Naive B cell (primary cell): ENCODE measurements around the gene LAPTM4A. TPM values are rescaled to one million over a fixed set of nuclear protein-coding genes. Genes with fewer than 3 reads are reported as not detected.
A peak's percentile ranks its signal among the peaks of the same experiment; 100 is the strongest.

Experiments
- ATAC-seq, 2 donors: fragments of 150-1000 bp; cut with Tn5 transposase; 2 replicates each; pipeline ENCODE4 v1.10.0; 2021; ENCODE audit warnings: low read depth in 2 of 2, mild to moderate bottlenecking in 2 of 2, moderate library complexity in 2 of 2
- DNase-seq: peaks from one replicate; pipeline ENCODE4 v3.0.0; 2022
- H3K27ac Mint-ChIP-seq, 6 donors: one replicate each; pipeline ENCODE4 v1.8.0; 2020 to 2022; ENCODE audit warnings: mild to moderate bottlenecking in 6 of 6, mixed read lengths in 6 of 6, moderate library complexity in 5 of 6, inconsistent platforms in 2 of 6
- H3K27me3 Mint-ChIP-seq, 3 donors: one replicate each; pipeline ENCODE4 v1.8.0; 2021 to 2022; ENCODE audit warnings: mixed read lengths in 3 of 3, mild to moderate bottlenecking in 1 of 3
- H3K36me3 Mint-ChIP-seq, 2 donors: one replicate each; pipeline ENCODE4 v1.8.0; 2020 to 2022; ENCODE audit warnings: mixed read lengths in 2 of 2, inconsistent platforms in 1 of 2, mild to moderate bottlenecking in 1 of 2
- H3K4me1 Mint-ChIP-seq, 3 donors: one replicate each; pipeline ENCODE4 v1.8.0; 2020 to 2022; ENCODE audit warnings: mixed read lengths in 3 of 3, inconsistent platforms in 1 of 3, mild to moderate bottlenecking in 1 of 3, moderate library complexity in 1 of 3
- H3K4me3 Mint-ChIP-seq, 8 donors: one replicate each; pipeline ENCODE4 v1.8.0; 2020 to 2022; ENCODE audit warnings: mild to moderate bottlenecking in 8 of 8, mixed read lengths in 8 of 8, moderate library complexity in 8 of 8, inconsistent platforms in 2 of 8
- H3K9me3 Mint-ChIP-seq, 7 donors: one replicate each; pipeline ENCODE4 v1.8.0; 2020 to 2022; ENCODE audit warnings: mixed read lengths in 7 of 7, mild to moderate bottlenecking in 5 of 7, inconsistent platforms in 2 of 7, moderate library complexity in 1 of 7
- polyA plus RNA-seq, 6 donors: library from polyadenylated mRNA; unstranded; fragments of 300-500 nt; fragmentation: Illumina TruSeq; gene quantifications; one replicate each; pipeline ENCODE4 v1.2.3, GENCODE V29; 2021; ENCODE audit warnings: low read depth in 6 of 6

The LAPTM4A gene
- polyA plus RNA-seq = 100 to 1,000 TPM; 167 to 227 (median 189) TPM

DNA sequence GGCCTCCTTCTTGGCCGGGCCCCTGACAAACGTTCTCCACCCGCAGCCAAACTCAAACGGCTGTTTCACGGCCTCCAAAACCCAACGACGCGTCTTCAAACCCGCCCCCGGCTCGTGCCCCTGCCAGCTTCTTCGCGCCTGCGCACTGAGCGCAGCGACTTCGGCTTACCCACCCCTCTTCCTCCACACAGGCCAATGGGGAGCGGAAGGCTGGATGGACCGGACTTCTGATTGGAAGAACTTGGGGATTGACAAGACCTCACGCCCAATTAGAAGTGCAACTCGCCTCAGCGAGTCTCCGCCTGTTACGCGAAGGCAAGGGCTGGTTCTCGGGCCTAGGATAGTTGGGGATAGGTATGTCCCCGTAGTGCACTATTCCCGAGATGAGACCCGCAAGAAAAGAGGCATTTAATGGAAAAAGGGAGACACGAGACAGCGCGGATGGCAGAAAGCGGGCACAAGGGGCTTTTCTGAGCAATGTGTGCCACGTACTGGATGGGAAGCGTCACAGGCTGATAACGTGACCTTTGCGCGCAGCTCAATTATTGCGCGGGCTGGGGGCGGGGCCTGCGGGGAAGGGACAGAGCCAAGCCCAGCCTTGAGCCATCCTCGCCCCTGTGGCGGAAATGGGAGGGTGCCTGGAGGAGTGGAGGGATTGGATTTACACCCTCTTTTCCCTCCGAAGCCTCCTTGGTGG lies at the start of gene LAPTM4A:
Gene LAPTM4A (minus strand): TSS at position 97 of the 697 bp plus-strand sequence. CDS start 108 bp downstream, outside the sequence.
- Mint-ChIP-seq H3K4me3 (no peak within 1 kb of the TSS), H3K9me3 (peaks cover 0 to 4% (median 0%) of the 10 kb centered on the region in 7 donors), H3K4me1 (peaks cover 0 to 25% (median 23%) of the 10 kb centered on the region in 3 donors), H3K27ac (no peak within 1 kb of the TSS), H3K27me3 (peaks cover 16 to 21% (median 17%) of the 10 kb centered on the region in 3 donors), H3K36me3 (no peaks in the 10 kb centered on the region)
- peak; percentile 85 for ATAC-seq
- DNase-seq = peak; percentile 99

- H3K9me3 Mint-ChIP-seq = peaks cover 2 to 17% (median 11%) of the 10 kb centered on the region in 7 donors
- peaks cover 0 to 8% of the 10 kb centered on the region in 2 donors for H3K36me3 Mint-ChIP-seq
- peak overlapping the region in 1 of 6 donors; percentile 5 for H3K27ac Mint-ChIP-seq
- peaks cover 23 to 39% (median 26%) of the 10 kb centered on the region in 3 donors for H3K27me3 Mint-ChIP-seq
- no peak overlapping the region for H3K4me3 Mint-ChIP-seq
- DNase-seq (no peak), ATAC-seq (no peak)
- peaks cover 0 to 5% (median 0%) of the 10 kb centered on the region in 3 donors for H3K4me1 Mint-ChIP-seq
Measured at GRCh38 chr2:20100711-20101110, 49.3 kb upstream of the LAPTM4A start.

DNA sequence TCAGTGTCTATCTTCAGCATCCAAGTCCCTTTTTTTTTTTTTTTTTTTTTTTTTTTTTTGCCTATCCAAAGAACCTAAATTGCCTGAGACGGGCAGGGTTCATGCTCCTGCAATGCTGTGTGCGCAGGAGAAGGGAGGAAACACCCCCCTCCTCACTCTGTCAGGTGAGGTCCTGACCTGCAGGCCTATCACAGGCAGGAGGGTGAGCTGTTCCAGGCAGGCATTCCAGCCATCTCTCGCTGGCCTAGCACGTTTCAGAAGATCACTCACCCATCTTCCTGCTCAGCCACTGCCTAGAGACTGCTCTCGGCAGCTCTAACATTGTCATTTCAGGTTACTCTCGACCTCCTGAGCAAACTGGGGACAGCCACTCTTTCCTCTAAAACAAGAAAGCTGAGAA lies 48.4 kb upstream of the LAPTM4A start:
- no peak for ATAC-seq
- H3K4me3 Mint-ChIP-seq = no peak overlapping the region
- peaks cover 15 to 30% (median 27%) of the 10 kb centered on the region in 3 donors for H3K27me3 Mint-ChIP-seq
- H3K4me1 Mint-ChIP-seq = peaks cover 0 to 5% (median 0%) of the 10 kb centered on the region in 3 donors
- peaks cover 0 to 8% of the 10 kb centered on the region in 2 donors for H3K36me3 Mint-ChIP-seq
- peaks cover 2 to 17% (median 11%) of the 10 kb centered on the region in 7 donors for H3K9me3 Mint-ChIP-seq
- no peak overlapping the region for H3K27ac Mint-ChIP-seq
- DNase-seq = no peak

GRCh38 chr2:20097889-20098714 lies 46.7 kb upstream of the LAPTM4A start:
- Mint-ChIP-seq H3K27ac (no peak overlapping the region), H3K36me3 (peaks cover 0 to 8% of the 10 kb centered on the region in 2 donors), H3K27me3 (peaks cover 23 to 36% (median 26%) of the 10 kb centered on the region in 3 donors), H3K4me3 (no peak overlapping the region), H3K9me3 (peaks cover 2 to 17% (median 11%) of the 10 kb centered on the region in 7 donors), H3K4me1 (peaks cover 0 to 5% (median 0%) of the 10 kb centered on the region in 3 donors)
- DNase-seq (peak; percentile 65), ATAC-seq (peak; percentile 74 to 90)

DNA sequence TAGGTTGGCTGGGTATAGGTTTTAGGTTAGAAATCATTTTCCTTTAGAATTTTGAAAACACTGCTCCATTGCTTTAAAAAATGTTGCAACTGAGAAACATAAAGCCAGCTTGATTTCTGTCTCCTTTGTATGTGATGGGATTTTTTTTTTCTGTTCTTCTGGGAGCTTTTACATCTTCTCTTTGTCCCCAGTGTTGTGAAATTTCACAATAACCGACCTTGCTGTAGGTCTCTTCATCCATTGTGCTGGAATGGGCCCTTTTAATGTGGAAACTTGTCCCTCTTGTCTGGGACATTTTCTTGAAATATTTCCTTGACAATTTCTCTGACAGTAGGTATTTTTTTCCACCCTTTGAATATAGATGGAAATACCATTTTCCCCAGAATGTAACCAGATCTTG lies 44.0 kb upstream of the LAPTM4A start:
- Mint-ChIP-seq H3K27me3 (peaks cover 24 to 41% (median 35%) of the 10 kb centered on the region in 3 donors), H3K4me1 (peaks cover 0 to 5% (median 0%) of the 10 kb centered on the region in 3 donors), H3K27ac (no peak overlapping the region), H3K9me3 (no peaks in the 10 kb centered on the region), H3K4me3 (no peak overlapping the region), H3K36me3 (no peaks in the 10 kb centered on the region)
- ATAC-seq (no peak), DNase-seq (no peak)

DNA sequence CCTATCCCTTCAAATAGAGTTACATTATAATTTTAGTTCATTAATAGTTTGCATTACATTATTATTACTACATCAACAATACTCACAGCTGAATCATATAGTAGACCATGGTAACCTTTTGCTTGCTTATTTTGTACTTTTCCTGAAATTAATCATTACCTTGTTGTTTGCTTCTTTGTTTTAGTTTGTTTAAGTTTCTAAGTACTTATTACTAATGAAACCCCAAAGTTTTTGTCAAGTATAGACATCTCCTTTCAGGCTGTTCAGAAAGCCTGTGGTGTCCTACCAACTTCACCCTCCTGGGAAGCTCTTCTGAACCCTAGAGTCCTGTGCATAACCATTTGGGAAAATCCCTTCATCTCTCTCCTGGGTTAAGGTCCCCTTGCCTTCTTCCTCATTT lies 43.5 kb upstream of the LAPTM4A start:
- Mint-ChIP-seq H3K4me1 (peaks cover 0 to 5% (median 0%) of the 10 kb centered on the region in 3 donors), H3K27ac (peak overlapping the region in 1 of 6 donors; percentile 25), H3K9me3 (no peaks in the 10 kb centered on the region), H3K27me3 (peaks cover 29 to 40% (median 40%) of the 10 kb centered on the region in 3 donors), H3K36me3 (no peaks in the 10 kb centered on the region), H3K4me3 (no peak overlapping the region)
- DNase-seq (no peak), ATAC-seq (no peak)

DNA sequence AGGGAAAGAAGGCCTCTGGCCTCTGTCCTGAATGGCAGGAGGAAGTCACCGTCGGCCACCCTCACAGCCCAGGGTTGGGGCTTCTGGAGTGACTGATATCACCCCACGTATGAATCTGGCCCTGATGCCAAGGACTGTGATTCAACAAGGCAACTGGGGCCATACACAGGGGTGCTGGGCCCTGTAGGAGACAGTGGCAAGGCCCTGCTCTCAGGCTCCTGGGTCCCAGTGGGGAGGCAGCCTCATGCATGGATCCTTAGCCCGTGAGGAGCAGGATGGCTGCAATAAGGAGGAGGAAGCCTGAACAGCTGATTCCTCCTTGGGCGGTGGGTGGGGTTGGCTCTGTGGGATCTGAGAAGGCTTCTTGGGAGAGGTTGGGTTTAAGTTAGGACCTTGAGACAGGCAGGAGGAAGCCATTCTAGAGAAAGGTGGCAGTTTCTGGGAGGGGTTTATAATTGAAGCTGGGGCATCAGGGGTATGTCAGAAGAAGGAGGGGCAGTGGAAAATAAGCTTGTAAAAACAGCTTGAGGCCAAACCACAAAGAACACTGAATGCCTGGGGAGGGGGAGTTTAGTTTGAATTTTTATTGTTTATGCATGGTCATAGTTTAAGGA lies 42.8 kb upstream of the LAPTM4A start:
- no peak for DNase-seq
- Mint-ChIP-seq H3K9me3 (no peaks in the 10 kb centered on the region), H3K27me3 (peaks cover 29 to 40% (median 38%) of the 10 kb centered on the region in 3 donors), H3K4me1 (peaks cover 0 to 5% (median 0%) of the 10 kb centered on the region in 3 donors), H3K27ac (peak overlapping the region in 1 of 6 donors; percentile 6), H3K36me3 (no peaks in the 10 kb centered on the region), H3K4me3 (no peak overlapping the region)
- ATAC-seq = no peak

GRCh38 chr2:20093263-20094141 lies 42.1 kb upstream of the LAPTM4A start:
- Mint-ChIP-seq H3K27ac (peak overlapping the region in 1 of 6 donors; percentile 11), H3K27me3 (peaks cover 29 to 42% (median 40%) of the 10 kb centered on the region in 3 donors), H3K4me3 (no peak overlapping the region), H3K9me3 (no peaks in the 10 kb centered on the region), H3K36me3 (no peaks in the 10 kb centered on the region), H3K4me1 (peaks cover 0 to 5% (median 0%) of the 10 kb centered on the region in 3 donors)
- ATAC-seq = no peak
- DNase-seq = no peak

DNA sequence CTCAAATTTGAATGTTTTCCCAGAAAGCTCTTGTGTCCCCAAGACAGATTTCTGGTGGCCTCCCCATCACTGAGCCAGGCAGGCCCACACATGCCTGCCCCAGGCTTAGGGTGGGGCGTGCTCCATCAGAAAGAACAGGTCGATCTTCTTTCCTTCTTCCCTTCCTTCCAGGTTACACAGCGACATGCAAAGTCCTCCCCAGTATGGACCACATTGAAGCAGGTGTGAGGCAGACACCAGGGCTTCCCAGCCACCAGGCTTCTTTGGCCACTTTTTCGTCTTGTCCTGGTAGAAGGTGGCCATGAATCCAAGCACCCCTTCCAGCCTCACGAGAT lies 41.4 kb upstream of the LAPTM4A start:
- H3K9me3 Mint-ChIP-seq = no peaks in the 10 kb centered on the region
- H3K27me3 Mint-ChIP-seq = peaks cover 29 to 47% (median 40%) of the 10 kb centered on the region in 3 donors
- no peaks in the 10 kb centered on the region for H3K36me3 Mint-ChIP-seq
- no peak overlapping the region for H3K4me3 Mint-ChIP-seq
- DNase-seq (no peak), ATAC-seq (no peak)
- H3K4me1 Mint-ChIP-seq = peaks cover 0 to under 1% (median 0%) of the 10 kb centered on the region in 3 donors
- no peak overlapping the region for H3K27ac Mint-ChIP-seq

- Mint-ChIP-seq H3K4me1 (no peaks in the 10 kb centered on the region), H3K27me3 (peaks cover 29 to 47% (median 36%) of the 10 kb centered on the region in 3 donors), H3K36me3 (no peaks in the 10 kb centered on the region), H3K4me3 (no peak overlapping the region), H3K27ac (no peak overlapping the region), H3K9me3 (no peaks in the 10 kb centered on the region)
- DNase-seq (no peak), ATAC-seq (no peak)
Measured at GRCh38 chr2:20092226-20092900, 40.9 kb upstream of the LAPTM4A start.

DNA sequence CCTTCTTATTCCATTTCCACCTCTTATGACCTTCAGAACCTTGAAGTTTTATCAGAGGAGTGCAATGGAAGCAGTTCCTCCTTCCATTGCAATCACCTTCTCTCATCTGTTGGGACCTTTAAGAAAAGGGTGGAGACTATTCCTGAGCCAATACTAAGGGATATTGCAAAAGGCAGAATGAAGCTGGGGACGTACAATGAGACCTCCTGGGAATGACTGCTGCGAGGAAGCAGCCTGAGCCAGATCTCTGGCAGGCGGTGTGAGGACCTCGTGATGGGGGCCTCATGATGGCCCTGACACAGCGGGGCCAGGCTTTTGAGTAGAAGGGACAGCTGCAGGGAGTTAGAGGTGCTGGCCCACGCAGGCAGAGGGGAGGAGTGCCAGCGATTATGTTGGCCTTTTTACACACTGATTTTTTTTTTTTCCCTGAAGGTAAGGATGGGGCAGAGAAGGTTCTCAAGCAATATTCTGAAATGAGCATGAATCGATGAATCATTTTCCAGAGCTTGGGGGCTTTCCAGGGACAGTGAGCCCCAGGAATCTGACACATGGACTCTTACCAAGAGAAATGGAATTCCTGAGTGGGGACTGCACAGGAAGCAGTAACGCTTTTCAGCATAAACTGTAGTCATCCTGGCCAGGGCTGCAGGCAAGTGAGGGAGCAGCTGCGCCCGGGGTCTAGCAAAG lies 40.0 kb upstream of the LAPTM4A start:
- H3K27ac Mint-ChIP-seq = no peak overlapping the region
- H3K36me3 Mint-ChIP-seq = no peaks in the 10 kb centered on the region
- H3K4me1 Mint-ChIP-seq = no peaks in the 10 kb centered on the region
- H3K9me3 Mint-ChIP-seq = no peaks in the 10 kb centered on the region
- DNase-seq = no peak
- no peak for ATAC-seq
- H3K4me3 Mint-ChIP-seq = no peak overlapping the region
- peaks cover 29 to 47% (median 35%) of the 10 kb centered on the region in 3 donors for H3K27me3 Mint-ChIP-seq
